Measurements from ENCODE around the gene NOD1. TPM values are rescaled to one million over a fixed set of nuclear protein-coding genes. Genes with fewer than 3 reads are reported as not detected.

Gene NOD1
- total RNA-seq, 1 donor from 2014 or later = 14.5 TPM

GRCh38 chr7:30474485-30474884 lies 4.1 kb downstream of the NOD1 start:
- peak in 1 of 2 donors; percentile 70 for DNase-seq (ENCODE audit: extremely low spot score in 2 of 2)
- H3K27ac ChIP-seq = peak overlapping the region; percentile 56
- no peaks in the 10 kb centered on the region for H3K36me3 ChIP-seq
- no peaks in the 10 kb centered on the region for H3K27me3 ChIP-seq
- intact Hi-C loops (cut with DNase I) = no loop called here
- no peaks in the 10 kb centered on the region for H3K9me3 ChIP-seq
- no peak for TF ChIP-seq POLR2A (IDR thresholded peaks at IDR 0.05)
- TF ChIP-seq CTCF (IDR thresholded peaks at IDR 0.05) = no peak
- no peak for TF ChIP-seq POLR2AphosphoS5 (IDR thresholded peaks at IDR 0.05; ENCODE audit: insufficient read depth in 1 of 2, low read depth in 1 of 2)
- peaks cover 81% of the 10 kb centered on the region for H3K4me1 ChIP-seq
- no peak overlapping the region for H3K4me3 ChIP-seq

GRCh38 chr7:30473903-30474302 lies 4.7 kb downstream of the NOD1 start:
- no peak for TF ChIP-seq POLR2A (IDR thresholded peaks at IDR 0.05)
- TF ChIP-seq POLR2AphosphoS5 (IDR thresholded peaks at IDR 0.05; ENCODE audit: insufficient read depth in 1 of 2, low read depth in 1 of 2) = no peak
- TF ChIP-seq CTCF (IDR thresholded peaks at IDR 0.05) = no peak
- Histone ChIP-seq H3K27ac (no peak overlapping the region), H3K4me3 (no peak overlapping the region), H3K27me3 (no peaks in the 10 kb centered on the region), H3K36me3 (no peaks in the 10 kb centered on the region), H3K9me3 (no peaks in the 10 kb centered on the region), H3K4me1 (peaks cover 81% of the 10 kb centered on the region)
- no peak for DNase-seq (ENCODE audit: extremely low spot score in 2 of 2)
- intact Hi-C loops (cut with DNase I) = no loop called here

- Histone ChIP-seq H3K4me3 (no peak overlapping the region), H3K4me1 (peaks cover 83% of the 10 kb centered on the region), H3K36me3 (no peaks in the 10 kb centered on the region), H3K27ac (peak overlapping the region; percentile 80), H3K9me3 (no peaks in the 10 kb centered on the region), H3K27me3 (no peaks in the 10 kb centered on the region)
- DNase-seq (ENCODE audit: extremely low spot score in 2 of 2) = no peak
- no peak for TF ChIP-seq POLR2AphosphoS5 (IDR thresholded peaks at IDR 0.05; ENCODE audit: insufficient read depth in 1 of 2, low read depth in 1 of 2)
- TF ChIP-seq CTCF (IDR thresholded peaks at IDR 0.05) = no peak
- TF ChIP-seq POLR2A (IDR thresholded peaks at IDR 0.05) = no peak
- intact Hi-C loops (cut with DNase I) = no loop called here
Measured at GRCh38 chr7:30472784-30473775, 5.5 kb downstream of the NOD1 start.

- H3K27me3 ChIP-seq = no peaks in the 10 kb centered on the region
- peak in 1 of 2 donors; percentile 80 for DNase-seq (ENCODE audit: extremely low spot score in 2 of 2)
- no peaks in the 10 kb centered on the region for H3K36me3 ChIP-seq
- H3K4me1 ChIP-seq = peaks cover 75% of the 10 kb centered on the region
- no peak overlapping the region for H3K4me3 ChIP-seq
- intact Hi-C loops (cut with DNase I) = no loop called here
- TF ChIP-seq CTCF (IDR thresholded peaks at IDR 0.05) (no peak), POLR2AphosphoS5 (IDR thresholded peaks at IDR 0.05; ENCODE audit: insufficient read depth in 1 of 2, low read depth in 1 of 2) (no peak), POLR2A (IDR thresholded peaks at IDR 0.05) (no peak)
- no peaks in the 10 kb centered on the region for H3K9me3 ChIP-seq
- peak overlapping the region; percentile 80 for H3K27ac ChIP-seq
Measured at GRCh38 chr7:30472081-30472783, 6.4 kb downstream of the NOD1 start.
